DND-41 (cell line): ENCODE data around the gene RBPJ.

Experiments used
- ATAC-seq: fragments of 200-7000 bp; cut with Tn5 transposase; 3 replicates; pipeline ENCODE4 v1.9.1; 2021; ENCODE audit warnings: low read depth; ENCODE audit not compliant: insufficient read depth
- DNase-seq: peaks from one replicate; pipeline ENCODE4 v3.0.0-alpha.2; 2020
- H2AFZ ChIP-seq: 2 replicates; pipeline ENCODE4 v1.6.0; 2012; ENCODE audit warnings: low read depth, low read length
- H3K27ac ChIP-seq: 2 replicates; pipeline ENCODE4 v1.5.1; 2012; ENCODE audit warnings: low read length, inconsistent platforms
- H3K27me3 ChIP-seq: fragments of 200-600 bp; sonication (generic); 2 replicates; pipeline ENCODE4 v1.6.0; 2012; ENCODE audit warnings: low read length, mild to moderate bottlenecking, inconsistent platforms; ENCODE audit not compliant: insufficient read depth, poor library complexity
- H3K36me3 ChIP-seq: 2 replicates; pipeline ENCODE4 v1.5.1; 2012; ENCODE audit warnings: low read length, inconsistent platforms; ENCODE audit not compliant: insufficient read depth
- H3K4me1 ChIP-seq: 2 replicates; pipeline ENCODE4 v1.5.1; 2012; ENCODE audit warnings: mild to moderate bottlenecking, low read length; ENCODE audit not compliant: insufficient read depth
- H3K4me2 ChIP-seq: 2 replicates; pipeline ENCODE4 v1.6.0; 2012; ENCODE audit warnings: mild to moderate bottlenecking, moderate library complexity, low read length, inconsistent platforms; ENCODE audit not compliant: insufficient read depth
- H3K4me3 ChIP-seq, 2 experiments: fragments of 200-600 bp in 1 of 2; shearing (Covaris generic) in 1 of 2; 2 replicates each; pipeline ENCODE4 v1.5.1; 2012 to 2016; ENCODE audit warnings: inconsistent platforms in 2 of 2, low read length in 2 of 2, mild to moderate bottlenecking in 2 of 2, low read depth in 1 of 2, moderate library complexity in 1 of 2
- H3K79me2 ChIP-seq: 2 replicates; pipeline ENCODE4 v1.6.0; 2012; ENCODE audit warnings: low read length, inconsistent platforms; ENCODE audit not compliant: insufficient read depth
- H3K9ac ChIP-seq: 2 replicates; pipeline ENCODE4 v1.6.0; 2012; ENCODE audit warnings: low read depth, mild to moderate bottlenecking, inconsistent platforms, low read length, moderate library complexity
- H3K9me3 ChIP-seq: 2 replicates; pipeline ENCODE4 v1.5.1; 2012; ENCODE audit warnings: low read length, moderate library complexity, mild to moderate bottlenecking, inconsistent platforms; ENCODE audit not compliant: insufficient read depth, severe bottlenecking
- H4K20me1 ChIP-seq: 2 replicates; pipeline ENCODE4 v1.6.0; 2012; ENCODE audit warnings: low read length; ENCODE audit not compliant: insufficient read depth
- EZH2 ChIP-seq: IDR thresholded peaks from 3 replicates; pipeline ENCODE4 v1.6.1; 2012; ENCODE audit warnings: borderline replicate concordance, low read depth, mild to moderate bottlenecking, moderate library complexity, low read length, inconsistent platforms; ENCODE audit not compliant: severe bottlenecking
- TF ChIP-seq, protein P1 (sequence below): IDR thresholded peaks from 2 replicates; pipeline ENCODE4 v1.5.1; 2012; ENCODE audit warnings: borderline replicate concordance, low read length, moderate library complexity, mild to moderate bottlenecking; ENCODE audit not compliant: poor library complexity, severe bottlenecking; ENCODE audit errors: extremely low read depth

Gene RBPJ

DNA sequence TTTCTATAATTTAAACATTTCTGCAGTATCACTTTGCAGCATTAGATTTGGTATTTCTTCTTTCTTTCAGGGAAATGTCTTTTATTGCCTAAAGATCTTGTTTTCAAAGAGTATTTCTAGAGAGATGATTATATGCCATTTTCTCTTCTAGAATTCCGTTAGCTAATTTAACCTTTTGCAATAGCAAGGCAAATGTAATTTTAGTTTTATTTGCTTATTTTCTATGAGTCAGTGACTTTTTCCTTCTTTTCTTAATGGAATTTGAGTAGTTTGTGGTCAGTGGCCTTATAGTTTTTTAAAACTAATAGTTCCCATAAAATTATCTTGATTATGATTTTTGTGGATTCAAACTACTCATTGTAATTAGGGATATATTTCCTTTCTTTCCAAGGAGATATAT, 97.3 kb downstream of the RBPJ start:
- H3K9me3 ChIP-seq = no peaks in the 10 kb centered on the region
- peaks cover 18% of the 10 kb centered on the region for H3K36me3 ChIP-seq
- H3K9ac ChIP-seq = no peak overlapping the region
- no peaks in the 10 kb centered on the region for H3K79me2 ChIP-seq
- DNase-seq (no peak), ATAC-seq (no peak)
- TF ChIP-seq, protein P1, sequence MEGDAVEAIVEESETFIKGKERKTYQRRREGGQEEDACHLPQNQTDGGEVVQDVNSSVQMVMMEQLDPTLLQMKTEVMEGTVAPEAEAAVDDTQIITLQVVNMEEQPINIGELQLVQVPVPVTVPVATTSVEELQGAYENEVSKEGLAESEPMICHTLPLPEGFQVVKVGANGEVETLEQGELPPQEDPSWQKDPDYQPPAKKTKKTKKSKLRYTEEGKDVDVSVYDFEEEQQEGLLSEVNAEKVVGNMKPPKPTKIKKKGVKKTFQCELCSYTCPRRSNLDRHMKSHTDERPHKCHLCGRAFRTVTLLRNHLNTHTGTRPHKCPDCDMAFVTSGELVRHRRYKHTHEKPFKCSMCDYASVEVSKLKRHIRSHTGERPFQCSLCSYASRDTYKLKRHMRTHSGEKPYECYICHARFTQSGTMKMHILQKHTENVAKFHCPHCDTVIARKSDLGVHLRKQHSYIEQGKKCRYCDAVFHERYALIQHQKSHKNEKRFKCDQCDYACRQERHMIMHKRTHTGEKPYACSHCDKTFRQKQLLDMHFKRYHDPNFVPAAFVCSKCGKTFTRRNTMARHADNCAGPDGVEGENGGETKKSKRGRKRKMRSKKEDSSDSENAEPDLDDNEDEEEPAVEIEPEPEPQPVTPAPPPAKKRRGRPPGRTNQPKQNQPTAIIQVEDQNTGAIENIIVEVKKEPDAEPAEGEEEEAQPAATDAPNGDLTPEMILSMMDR = no peak
- no peak for TF ChIP-seq EZH2
- no peak overlapping the region for H3K4me2 ChIP-seq
- H3K27me3 ChIP-seq = no peaks in the 10 kb centered on the region
- H4K20me1 ChIP-seq = no peaks in the 10 kb centered on the region; the same call in 1 of the 2 replicates
- H3K4me3 ChIP-seq = no peak overlapping the region
- no peak overlapping the region for H2AFZ ChIP-seq
- no peak overlapping the region for H3K27ac ChIP-seq
- H3K4me1 ChIP-seq = no peaks in the 10 kb centered on the region

DNA sequence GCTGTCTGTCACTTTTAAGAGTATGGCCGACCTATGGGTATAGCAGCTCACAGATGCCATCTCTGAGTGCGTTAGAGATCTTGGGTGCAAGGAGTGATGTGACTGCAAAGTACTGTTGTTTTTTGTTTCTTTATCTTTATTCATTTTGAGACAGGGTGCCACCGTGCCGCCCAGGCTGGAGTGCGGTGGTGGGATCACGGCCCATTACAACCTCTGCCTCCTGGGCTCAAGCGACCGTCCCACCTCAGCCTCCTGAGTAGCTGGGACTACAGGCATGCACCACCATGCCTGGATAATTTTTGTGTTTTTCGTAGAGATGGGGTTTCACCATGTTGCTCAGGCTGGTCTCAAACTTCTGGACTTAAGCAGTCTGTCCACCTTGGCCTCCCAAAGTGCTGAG, 98.0 kb downstream of the RBPJ start:
- Histone ChIP-seq H3K36me3 (peaks cover 25% of the 10 kb centered on the region), H3K4me2 (no peak overlapping the region), H3K9ac (no peak overlapping the region), H2AFZ (no peak overlapping the region), H3K4me1 (no peaks in the 10 kb centered on the region), H4K20me1 (no peaks in the 10 kb centered on the region; the same call in 1 of the 2 replicates), H3K27ac (no peak overlapping the region), H3K9me3 (no peaks in the 10 kb centered on the region), H3K4me3 (no peak overlapping the region), H3K79me2 (no peaks in the 10 kb centered on the region), H3K27me3 (no peaks in the 10 kb centered on the region)
- DNase-seq (no peak), ATAC-seq (no peak)
- TF ChIP-seq, protein P1 = no peak
- TF ChIP-seq EZH2 = no peak

GRCh38 chr4:26420438-26420837, 99.6 kb downstream of the RBPJ start:
- Histone ChIP-seq H3K27ac (no peak overlapping the region), H3K4me2 (no peak overlapping the region), H3K27me3 (no peaks in the 10 kb centered on the region), H3K4me3 (no peak overlapping the region), H3K4me1 (no peaks in the 10 kb centered on the region), H2AFZ (no peak overlapping the region), H3K9ac (no peak overlapping the region), H3K36me3 (peaks cover 31% of the 10 kb centered on the region), H3K9me3 (no peaks in the 10 kb centered on the region), H3K79me2 (no peaks in the 10 kb centered on the region), H4K20me1 (no peaks in the 10 kb centered on the region)
- no peak for ATAC-seq
- TF ChIP-seq, protein P1 = no peak
- TF ChIP-seq EZH2 = no peak
- no peak for DNase-seq

DNA sequence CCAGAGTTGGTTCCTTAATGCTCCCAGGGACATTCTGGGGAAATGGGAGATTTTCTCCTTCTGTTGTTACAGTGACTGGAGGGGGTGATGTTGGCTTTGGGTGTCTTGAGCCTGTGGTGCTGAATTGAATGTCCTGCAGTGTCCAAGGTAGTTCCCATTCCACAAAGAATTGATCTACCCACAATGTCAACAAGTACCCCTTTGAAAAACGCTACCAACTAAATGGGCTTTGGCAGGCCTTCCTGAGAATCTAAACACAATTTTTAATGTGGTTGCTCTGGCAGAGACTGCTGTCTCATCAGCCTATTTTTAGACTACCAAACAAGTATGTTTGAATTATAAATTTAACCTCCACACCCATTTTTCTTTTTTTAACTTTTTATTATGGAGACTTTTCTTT, 100.1 kb downstream of the RBPJ start:
- Histone ChIP-seq H3K79me2 (no peaks in the 10 kb centered on the region), H3K27ac (no peak overlapping the region), H3K27me3 (no peaks in the 10 kb centered on the region), H3K4me2 (no peak overlapping the region), H4K20me1 (no peaks in the 10 kb centered on the region), H3K9ac (no peak overlapping the region), H3K36me3 (peaks cover 30% of the 10 kb centered on the region), H3K4me1 (no peaks in the 10 kb centered on the region), H3K4me3 (no peak overlapping the region), H2AFZ (no peak overlapping the region), H3K9me3 (no peaks in the 10 kb centered on the region)
- ATAC-seq = no peak
- DNase-seq = no peak
- TF ChIP-seq EZH2 = no peak
- TF ChIP-seq, protein P1 = no peak
